OCI-LY1 (cell line): ENCODE measurements around the gene CTIF.

ENCODE experiments used
- H2AFZ ChIP-seq: fragments of 200-600 bp; sonication (generic), shearing (Covaris generic); 2 replicates; pipeline ENCODE4 v1.6.0; 2014; ENCODE audit warnings: antibody characterized with exemption, mild to moderate bottlenecking, low read length
- H3F3A ChIP-seq: fragments of 200-600 bp; sonication (generic), shearing (Covaris generic); 2 replicates; pipeline ENCODE4 v1.6.0; 2014; ENCODE audit warnings: mild to moderate bottlenecking, antibody characterized with exemption, low read length, moderate library complexity; ENCODE audit not compliant: insufficient read depth
- H3K27ac ChIP-seq: fragments of 200-600 bp; sonication (generic); 2 replicates; pipeline ENCODE4 v1.5.1; 2014; ENCODE audit warnings: low read length, mixed run types, mild to moderate bottlenecking, low read depth; ENCODE audit not compliant: poor library complexity, severe bottlenecking
- H3K27me3 ChIP-seq: fragments of 200-600 bp; sonication (generic); 2 replicates; pipeline ENCODE4 v1.6.0; 2014; ENCODE audit warnings: antibody characterized with exemption, mild to moderate bottlenecking, low read length, moderate library complexity; ENCODE audit not compliant: insufficient read depth
- H3K36me3 ChIP-seq: fragments of 200-600 bp; sonication (generic); 2 replicates; pipeline ENCODE4 v1.6.1; 2014; ENCODE audit warnings: mild to moderate bottlenecking, antibody characterized with exemption, low read length, moderate library complexity, mixed read lengths; ENCODE audit not compliant: insufficient read depth
- H3K4me1 ChIP-seq: fragments of 200-600 bp; sonication (generic); 2 replicates; pipeline ENCODE4 v1.5.1; 2014; ENCODE audit warnings: mild to moderate bottlenecking, low read length, moderate library complexity; ENCODE audit not compliant: insufficient read depth, severe bottlenecking
- H3K4me2 ChIP-seq: fragments of 200-600 bp; sonication (generic), shearing (Covaris generic); 2 replicates; pipeline ENCODE4 v1.6.1; 2014; ENCODE audit warnings: low read length
- H3K4me3 ChIP-seq: fragments of 200-600 bp; sonication (generic); 2 replicates; pipeline ENCODE4 v1.5.1; 2014; ENCODE audit warnings: low read length, low read depth, mild to moderate bottlenecking, mixed read lengths; ENCODE audit not compliant: poor library complexity, severe bottlenecking
- H3K79me2 ChIP-seq: fragments of 200-600 bp; shearing (Covaris generic); 2 replicates; pipeline ENCODE4 v1.6.1; 2016; ENCODE audit warnings: mixed run types, low read length, mixed read lengths; ENCODE audit not compliant: insufficient read depth
- H3K9ac ChIP-seq: fragments of 200-600 bp; sonication (generic), shearing (Covaris generic); 2 replicates; pipeline ENCODE4 v1.6.1; 2014; ENCODE audit warnings: mild to moderate bottlenecking, low read length, mixed read lengths
- H3K9me2 ChIP-seq: fragments of 200-600 bp; sonication (generic), shearing (Covaris generic); 2 replicates; pipeline ENCODE4 v1.6.1; 2014; ENCODE audit warnings: low read depth, mild to moderate bottlenecking, low read length, mixed read lengths
- H3K9me3 ChIP-seq: fragments of 200-600 bp; shearing (Covaris generic); 2 replicates; pipeline ENCODE4 v1.6.1; 2014; ENCODE audit warnings: low read length, mixed read lengths
- H4K20me1 ChIP-seq: fragments of 200-600 bp; sonication (generic), shearing (Covaris generic); 2 replicates; pipeline ENCODE4 v1.6.0; 2016; ENCODE audit warnings: mild to moderate bottlenecking, low read length; ENCODE audit not compliant: insufficient read depth
- EZH2 ChIP-seq: fragments of 200-600 bp; sonication (generic), shearing (Covaris generic); IDR thresholded peaks from 2 replicates; pipeline ENCODE4 v1.8.0; 2017; ENCODE audit warnings: borderline replicate concordance, mixed run types, mild to moderate bottlenecking, antibody characterized with exemption, low read length, moderate library complexity, mixed read lengths
- TF ChIP-seq, protein P1 (sequence below): fragments of 200-600 bp; sonication (generic), shearing (Covaris generic); IDR thresholded peaks from 2 replicates; pipeline ENCODE4 v1.5.1; 2017; ENCODE audit warnings: mild to moderate bottlenecking, antibody characterized with exemption, low read length, moderate library complexity, mixed read lengths

The CTIF gene

GRCh38 chr18:48723837-48724236 is 185.0 kb downstream of the CTIF start:
- TF ChIP-seq, protein P1, sequence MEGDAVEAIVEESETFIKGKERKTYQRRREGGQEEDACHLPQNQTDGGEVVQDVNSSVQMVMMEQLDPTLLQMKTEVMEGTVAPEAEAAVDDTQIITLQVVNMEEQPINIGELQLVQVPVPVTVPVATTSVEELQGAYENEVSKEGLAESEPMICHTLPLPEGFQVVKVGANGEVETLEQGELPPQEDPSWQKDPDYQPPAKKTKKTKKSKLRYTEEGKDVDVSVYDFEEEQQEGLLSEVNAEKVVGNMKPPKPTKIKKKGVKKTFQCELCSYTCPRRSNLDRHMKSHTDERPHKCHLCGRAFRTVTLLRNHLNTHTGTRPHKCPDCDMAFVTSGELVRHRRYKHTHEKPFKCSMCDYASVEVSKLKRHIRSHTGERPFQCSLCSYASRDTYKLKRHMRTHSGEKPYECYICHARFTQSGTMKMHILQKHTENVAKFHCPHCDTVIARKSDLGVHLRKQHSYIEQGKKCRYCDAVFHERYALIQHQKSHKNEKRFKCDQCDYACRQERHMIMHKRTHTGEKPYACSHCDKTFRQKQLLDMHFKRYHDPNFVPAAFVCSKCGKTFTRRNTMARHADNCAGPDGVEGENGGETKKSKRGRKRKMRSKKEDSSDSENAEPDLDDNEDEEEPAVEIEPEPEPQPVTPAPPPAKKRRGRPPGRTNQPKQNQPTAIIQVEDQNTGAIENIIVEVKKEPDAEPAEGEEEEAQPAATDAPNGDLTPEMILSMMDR = no peak
- no peak for TF ChIP-seq EZH2
- Histone ChIP-seq H3K27ac (no peak overlapping the region), H2AFZ (no peak overlapping the region), H3K9me2 (no peaks in the 10 kb centered on the region), H4K20me1 (no peaks in the 10 kb centered on the region), H3K27me3 (peaks cover 3% of the 10 kb centered on the region), H3K9ac (no peak overlapping the region), H3K79me2 (no peaks in the 10 kb centered on the region), H3K9me3 (no peaks in the 10 kb centered on the region), H3K4me3 (no peak overlapping the region), H3F3A (no peaks in the 10 kb centered on the region), H3K4me1 (no peaks in the 10 kb centered on the region), H3K36me3 (no peaks in the 10 kb centered on the region), H3K4me2 (no peak overlapping the region)

DNA sequence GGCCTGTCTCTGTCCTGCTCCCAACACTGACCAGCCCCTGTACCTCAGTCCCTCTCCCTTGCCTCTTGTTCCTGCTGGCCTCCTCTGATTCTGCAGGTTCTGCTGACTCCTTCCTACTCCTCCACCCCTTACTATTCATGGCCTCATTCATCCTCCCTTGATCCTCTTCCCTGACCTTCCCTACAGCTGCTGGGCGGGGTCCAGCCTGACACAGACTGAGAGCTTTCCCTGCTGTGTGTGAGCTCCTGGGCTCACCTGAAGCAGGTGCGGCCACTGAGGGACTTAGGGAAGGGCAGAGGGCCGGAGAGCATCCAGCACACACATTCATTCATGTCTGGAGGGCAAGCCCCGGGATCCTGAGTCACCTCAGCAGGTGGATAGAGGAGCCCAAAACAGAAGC is 185.6 kb downstream of the CTIF start:
- Histone ChIP-seq H4K20me1 (no peaks in the 10 kb centered on the region), H3K9ac (no peak overlapping the region), H3K9me2 (no peaks in the 10 kb centered on the region), H3K9me3 (no peaks in the 10 kb centered on the region), H3K4me3 (no peak overlapping the region), H3K4me2 (no peak overlapping the region), H3K79me2 (no peaks in the 10 kb centered on the region), H3K27ac (no peak overlapping the region), H3F3A (no peaks in the 10 kb centered on the region), H3K36me3 (no peaks in the 10 kb centered on the region), H2AFZ (no peak overlapping the region), H3K27me3 (peaks cover 3% of the 10 kb centered on the region), H3K4me1 (no peaks in the 10 kb centered on the region)
- no peak for TF ChIP-seq EZH2
- TF ChIP-seq, protein P1 = no peak

DNA sequence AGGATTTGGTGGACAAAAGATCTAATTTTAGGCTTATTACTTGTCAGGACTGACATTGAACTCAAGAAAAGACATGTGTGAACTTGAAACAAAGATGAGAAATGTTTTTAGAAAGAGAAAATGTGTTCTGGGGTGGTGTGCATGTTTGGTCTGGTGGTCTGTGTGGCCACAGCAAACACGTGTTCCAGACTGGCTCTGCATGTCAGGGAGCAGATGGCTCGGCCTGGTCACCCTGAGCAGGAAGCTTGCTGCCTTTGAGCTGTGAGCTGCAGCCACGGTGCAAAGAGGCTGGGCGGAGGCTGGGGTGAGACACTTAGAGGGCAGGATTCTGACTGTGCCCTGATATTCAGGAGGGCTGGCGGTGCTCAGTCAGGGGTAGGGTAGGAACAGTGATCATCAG is 186.1 kb downstream of the CTIF start:
- no peak overlapping the region for H3K4me3 ChIP-seq
- no peak overlapping the region for H2AFZ ChIP-seq
- no peak overlapping the region for H3K4me2 ChIP-seq
- no peaks in the 10 kb centered on the region for H4K20me1 ChIP-seq
- no peaks in the 10 kb centered on the region for H3K79me2 ChIP-seq
- no peaks in the 10 kb centered on the region for H3K9me2 ChIP-seq
- no peaks in the 10 kb centered on the region for H3K9me3 ChIP-seq
- no peaks in the 10 kb centered on the region for H3K36me3 ChIP-seq
- no peak for TF ChIP-seq EZH2
- no peaks in the 10 kb centered on the region for H3F3A ChIP-seq
- no peaks in the 10 kb centered on the region for H3K4me1 ChIP-seq
- peaks cover 3% of the 10 kb centered on the region for H3K27me3 ChIP-seq
- no peak overlapping the region for H3K27ac ChIP-seq
- no peak overlapping the region for H3K9ac ChIP-seq

- no peak overlapping the region for H3K27ac ChIP-seq
- H3K9me3 ChIP-seq = no peaks in the 10 kb centered on the region
- no peaks in the 10 kb centered on the region for H3K79me2 ChIP-seq
- H3K27me3 ChIP-seq = peaks cover 3% of the 10 kb centered on the region
- H3K4me1 ChIP-seq = no peaks in the 10 kb centered on the region
- TF ChIP-seq, protein P1 = no peak
- no peak for TF ChIP-seq EZH2
- no peaks in the 10 kb centered on the region for H3K9me2 ChIP-seq
- H3K4me3 ChIP-seq = no peak overlapping the region
- H3F3A ChIP-seq = no peaks in the 10 kb centered on the region
- H3K36me3 ChIP-seq = no peaks in the 10 kb centered on the region
- no peak overlapping the region for H2AFZ ChIP-seq
- H3K4me2 ChIP-seq = no peak overlapping the region
- no peak overlapping the region for H3K9ac ChIP-seq
- H4K20me1 ChIP-seq = no peaks in the 10 kb centered on the region
Measured at GRCh38 chr18:48725562-48725961, 186.7 kb downstream of the CTIF start.
